K562 (cell line): ENCODE results near the gene MGA. TPM values are rescaled to one million over a fixed set of nuclear protein-coding genes. Genes with fewer than 3 reads are reported as not detected.

ENCODE experiments used
- CBX2 ChIP-seq: fragments of 200-600 bp; sonication (generic); IDR thresholded peaks from one replicate; pipeline ENCODE4 v1.6.1; 2012; ENCODE audit warnings: mild to moderate bottlenecking, low read length, inconsistent platforms; ENCODE audit not compliant: insufficient read depth, poor library complexity, severe bottlenecking
- CTBP1 ChIP-seq: fragments of 450-650 bp; IDR thresholded peaks from 2 replicates; pipeline ENCODE4 v1.6.1; 2016; ENCODE audit warnings: borderline replicate concordance
- ELF4 ChIP-seq: fragments of 450-650 bp; formaldehyde crosslinking; IDR thresholded peaks from 2 replicates; pipeline ENCODE4 v1.4.0; 2022; ENCODE audit warnings: missing genetic modification characterization
- NRF1 ChIP-seq, 2 experiments: fragments of 450-650 bp; IDR thresholded peaks in 1 of 2; conservative IDR thresholded peaks in 1 of 2; 2 replicates each; pipeline ENCODE4 v1.6.1; 2014; ENCODE audit warnings: mild to moderate bottlenecking in 2 of 2
- PHB ChIP-seq: fragments of 250-450 bp; sonication (Bioruptor Pico); IDR thresholded peaks from 2 replicates; pipeline ENCODE4 v1.5.0; 2021
- PTRF ChIP-seq: fragments of 450-650 bp; IDR thresholded peaks from 2 replicates; pipeline ENCODE4 v1.6.1; 2016; ENCODE audit warnings: mild to moderate bottlenecking, missing genetic modification characterization, missing compliant biosample characterization
- RBM17 ChIP-seq: fragments of 200-400 bp; formaldehyde crosslinking; IDR thresholded peaks from 2 replicates; pipeline ENCODE4 v1.6.1; 2017; ENCODE audit warnings: low read depth, mild to moderate bottlenecking, low read length, borderline replicate concordance
- ZNF143 ChIP-seq: sonication (generic); formaldehyde crosslinking; IDR thresholded peaks from 2 replicates; pipeline ENCODE4 v1.9.0; 2022; ENCODE audit warnings: mild to moderate bottlenecking, missing genetic modification reagents
- ZNF224 ChIP-seq: sonication (generic); formaldehyde crosslinking; IDR thresholded peaks from 2 replicates; pipeline ENCODE4 v1.8.0; 2022; ENCODE audit warnings: mild to moderate bottlenecking, missing genetic modification reagents
- polyA plus RNA-seq, 8 experiments: library from polyadenylated mRNA; depleted of rRNA in 4 of 8; stranded (reverse) in 5 of 8; unstranded in 3 of 8; fragments of >200 nt; fragmentation: Nextera tagmentation in 2 of 8; fragmentation: Illumina TruSeq in 1 of 8; extraction: Ambion mirVana in 2 of 8; extraction: Trizol in 1 of 8; gene quantifications; 2 replicates each; pipeline versions ENCODE4 v1.2.1 to v1.2.3, GENCODE V29; 2011 to 2014; ENCODE audit warnings: inconsistent platforms in 1 of 8, missing spikeins in 1 of 8
- total RNA-seq, 7 experiments: library from RNA; depleted of rRNA in 6 of 7; stranded (reverse); fragments of >200 nt in 6 of 7; fragmentation: Illumina TruSeq in 2 of 7; extraction: Trizol in 2 of 7; gene quantifications; 2 replicates each; pipeline versions ENCODE4 v1.2.1 to v1.2.3, GENCODE V29; 2011 to 2021; ENCODE audit warnings: low replicate concordance in 1 of 7
- TF ChIP-seq, protein P1 (sequence below): sonication (generic); formaldehyde crosslinking; IDR thresholded peaks from 2 replicates; pipeline ENCODE4 v1.8.0; 2022; ENCODE audit warnings: mild to moderate bottlenecking, missing genetic modification reagents
- TF ChIP-seq, protein P2 (sequence below): fragments of 200-800 bp; sonication (Bioruptor generic); IDR thresholded peaks from 2 replicates; pipeline ENCODE4 v1.6.1; 2016; ENCODE audit warnings: missing genetic modification characterization, missing compliant biosample characterization
- TF ChIP-seq, protein P3 (sequence below): fragments of 250-450 bp; sonication (Bioruptor Pico); IDR thresholded peaks from 2 replicates; pipeline ENCODE4 v1.8.0; 2022; ENCODE audit warnings: moderate library complexity, mild to moderate bottlenecking, inconsistent platforms
- TF ChIP-seq, protein P4 (sequence below): sonication (generic); formaldehyde crosslinking; IDR thresholded peaks from 2 replicates; pipeline ENCODE4 v1.8.0; 2022; ENCODE audit warnings: missing genetic modification reagents, mild to moderate bottlenecking, moderate library complexity, borderline replicate concordance

The MGA gene
- total and polyA plus RNA-seq, 9 of the 15 experiments (the other 6 are each of a cell fraction or from before 2014, with no cell fraction given): 4.7 to 56.1 (median 21.1) TPM

DNA sequence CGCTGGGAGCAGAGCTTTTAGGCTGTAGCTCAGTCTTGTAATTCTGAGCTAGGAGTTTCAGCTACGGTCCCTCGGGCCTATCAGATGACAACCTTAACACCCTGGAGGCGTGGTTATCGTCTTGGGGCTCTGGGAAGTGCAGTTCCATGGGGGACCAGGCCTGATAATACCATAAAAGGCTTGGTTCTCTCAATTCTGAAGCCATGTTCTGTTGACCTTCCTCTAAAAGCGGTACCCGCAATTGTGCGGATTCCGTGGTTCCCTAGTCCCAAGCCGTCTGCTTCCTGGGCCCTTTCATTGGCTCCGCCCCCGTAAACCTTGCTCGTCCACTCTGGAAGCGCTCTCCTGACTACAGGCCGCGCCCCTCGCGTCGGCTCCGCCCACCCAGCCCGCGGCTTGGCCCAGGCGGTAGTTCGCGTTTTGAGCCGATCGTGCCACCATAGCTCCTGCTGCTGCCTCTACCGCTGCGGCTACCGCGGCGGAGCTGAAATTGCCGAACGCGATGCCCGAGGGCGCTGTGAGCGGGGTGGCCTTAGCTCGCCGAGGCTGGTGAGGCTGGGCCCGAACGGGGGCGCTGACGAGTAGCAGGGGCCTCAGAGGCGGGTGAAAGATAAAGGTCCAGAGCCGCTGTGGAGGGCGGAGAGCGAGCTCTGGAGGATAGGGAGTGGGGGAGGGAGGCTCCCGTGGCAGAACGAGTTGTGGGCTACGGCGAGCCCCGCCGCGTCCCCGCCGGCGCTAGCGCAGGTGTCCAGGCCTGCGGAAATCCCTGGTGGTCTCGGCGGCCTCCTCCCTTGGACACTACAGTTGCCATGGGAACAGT, 114.1 kb downstream of the MGA start, which contains the start of gene MAPKBP1 (continued):
- TF ChIP-seq NRF1 (conservative IDR thresholded peaks at IDR 0.05 in 1 of 2, IDR thresholded peaks at IDR 0.05 in 1 of 2) (peak; percentile 78 to 83), ZNF224 (0 out of 2 replicates have a peak, but pooled peaks have one; percentile 9), ZNF143 (no peak; the same call in 1 of the 2 replicates), CTBP1 (peak; percentile 96), PHB (CRISPR knock-in tag) (no peak), RBM17 (no peak), ELF4 (CRISPR knock-in tag) (no peak), PTRF (no peak), CBX2 (no peak)
- TF ChIP-seq, protein P1, sequence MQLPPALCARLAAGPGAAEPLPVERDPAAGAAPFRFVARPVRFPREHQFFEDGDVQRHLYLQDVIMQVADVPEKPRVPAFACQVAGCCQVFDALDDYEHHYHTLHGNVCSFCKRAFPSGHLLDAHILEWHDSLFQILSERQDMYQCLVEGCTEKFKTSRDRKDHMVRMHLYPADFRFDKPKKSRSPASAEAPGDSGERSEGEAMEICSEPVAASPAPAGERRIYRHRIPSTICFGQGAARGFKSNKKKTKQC: no peak
- TF ChIP-seq, protein P2, sequence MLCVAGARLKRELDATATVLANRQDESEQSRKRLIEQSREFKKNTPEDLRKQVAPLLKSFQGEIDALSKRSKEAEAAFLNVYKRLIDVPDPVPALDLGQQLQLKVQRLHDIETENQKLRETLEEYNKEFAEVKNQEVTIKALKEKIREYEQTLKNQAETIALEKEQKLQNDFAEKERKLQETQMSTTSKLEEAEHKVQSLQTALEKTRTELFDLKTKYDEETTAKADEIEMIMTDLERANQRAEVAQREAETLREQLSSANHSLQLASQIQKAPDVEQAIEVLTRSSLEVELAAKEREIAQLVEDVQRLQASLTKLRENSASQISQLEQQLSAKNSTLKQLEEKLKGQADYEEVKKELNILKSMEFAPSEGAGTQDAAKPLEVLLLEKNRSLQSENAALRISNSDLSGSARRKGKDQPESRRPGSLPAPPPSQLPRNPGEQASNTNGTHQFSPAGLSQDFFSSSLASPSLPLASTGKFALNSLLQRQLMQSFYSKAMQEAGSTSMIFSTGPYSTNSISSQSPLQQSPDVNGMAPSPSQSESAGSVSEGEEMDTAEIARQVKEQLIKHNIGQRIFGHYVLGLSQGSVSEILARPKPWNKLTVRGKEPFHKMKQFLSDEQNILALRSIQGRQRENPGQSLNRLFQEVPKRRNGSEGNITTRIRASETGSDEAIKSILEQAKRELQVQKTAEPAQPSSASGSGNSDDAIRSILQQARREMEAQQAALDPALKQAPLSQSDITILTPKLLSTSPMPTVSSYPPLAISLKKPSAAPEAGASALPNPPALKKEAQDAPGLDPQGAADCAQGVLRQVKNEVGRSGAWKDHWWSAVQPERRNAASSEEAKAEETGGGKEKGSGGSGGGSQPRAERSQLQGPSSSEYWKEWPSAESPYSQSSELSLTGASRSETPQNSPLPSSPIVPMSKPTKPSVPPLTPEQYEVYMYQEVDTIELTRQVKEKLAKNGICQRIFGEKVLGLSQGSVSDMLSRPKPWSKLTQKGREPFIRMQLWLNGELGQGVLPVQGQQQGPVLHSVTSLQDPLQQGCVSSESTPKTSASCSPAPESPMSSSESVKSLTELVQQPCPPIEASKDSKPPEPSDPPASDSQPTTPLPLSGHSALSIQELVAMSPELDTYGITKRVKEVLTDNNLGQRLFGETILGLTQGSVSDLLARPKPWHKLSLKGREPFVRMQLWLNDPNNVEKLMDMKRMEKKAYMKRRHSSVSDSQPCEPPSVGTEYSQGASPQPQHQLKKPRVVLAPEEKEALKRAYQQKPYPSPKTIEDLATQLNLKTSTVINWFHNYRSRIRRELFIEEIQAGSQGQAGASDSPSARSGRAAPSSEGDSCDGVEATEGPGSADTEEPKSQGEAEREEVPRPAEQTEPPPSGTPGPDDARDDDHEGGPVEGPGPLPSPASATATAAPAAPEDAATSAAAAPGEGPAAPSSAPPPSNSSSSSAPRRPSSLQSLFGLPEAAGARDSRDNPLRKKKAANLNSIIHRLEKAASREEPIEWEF (CRISPR knock-in tag): no peak
- TF ChIP-seq, protein P3, sequence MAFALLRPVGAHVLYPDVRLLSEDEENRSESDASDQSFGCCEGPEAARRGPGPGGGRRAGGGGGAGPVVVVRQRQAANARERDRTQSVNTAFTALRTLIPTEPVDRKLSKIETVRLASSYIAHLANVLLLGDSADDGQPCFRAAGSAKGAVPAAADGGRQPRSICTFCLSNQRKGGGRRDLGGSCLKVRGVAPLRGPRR (CRISPR knock-in tag): no peak
- TF ChIP-seq, protein P4, sequence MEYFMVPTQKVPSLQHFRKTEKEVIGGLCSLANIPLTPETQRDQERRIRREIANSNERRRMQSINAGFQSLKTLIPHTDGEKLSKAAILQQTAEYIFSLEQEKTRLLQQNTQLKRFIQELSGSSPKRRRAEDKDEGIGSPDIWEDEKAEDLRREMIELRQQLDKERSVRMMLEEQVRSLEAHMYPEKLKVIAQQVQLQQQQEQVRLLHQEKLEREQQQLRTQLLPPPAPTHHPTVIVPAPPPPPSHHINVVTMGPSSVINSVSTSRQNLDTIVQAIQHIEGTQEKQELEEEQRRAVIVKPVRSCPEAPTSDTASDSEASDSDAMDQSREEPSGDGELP (CRISPR knock-in tag): peak; percentile 97
